ENCODE data around the gene RABGAP1L.
A peak's percentile ranks its signal among the peaks of the same experiment; 100 is the strongest.

Gene RABGAP1L

GRCh38 chr1:174215766-174216165, 56.4 kb downstream of the RABGAP1L start:
- no peak for DNase-seq (ENCODE audit: low read depth)
- H3K4me3 ChIP-seq (ENCODE audit: low read depth, low read length) = no peak overlapping the region
- TF ChIP-seq MYC (IDR thresholded peaks at IDR 0.05; ENCODE audit: low read depth, low read length) (no peak), CTCF (IDR thresholded peaks at IDR 0.05; ENCODE audit: low read depth, low read length) (no peak), MAX (IDR thresholded peaks at IDR 0.05; ENCODE audit: low read depth, low read length) (no peak), POLR2A (IDR thresholded peaks at IDR 0.05; ENCODE audit: extremely low read depth, insufficient read length) (no peak)

GRCh38 chr1:174217248-174217647, 57.9 kb downstream of the RABGAP1L start:
- TF ChIP-seq POLR2A (IDR thresholded peaks at IDR 0.05; ENCODE audit: extremely low read depth, insufficient read length) (no peak), MYC (IDR thresholded peaks at IDR 0.05; ENCODE audit: low read depth, low read length) (no peak), CTCF (IDR thresholded peaks at IDR 0.05; ENCODE audit: low read depth, low read length) (no peak), MAX (IDR thresholded peaks at IDR 0.05; ENCODE audit: low read depth, low read length) (no peak)

GRCh38 chr1:174217787-174218574, 58.7 kb downstream of the RABGAP1L start:
- peak; percentile 48 for DNase-seq (ENCODE audit: low read depth)
- H3K4me3 ChIP-seq (ENCODE audit: low read depth, low read length) = no peak overlapping the region
- TF ChIP-seq CTCF (IDR thresholded peaks at IDR 0.05; ENCODE audit: low read depth, low read length) = peak; percentile 28
- TF ChIP-seq POLR2A (IDR thresholded peaks at IDR 0.05; ENCODE audit: extremely low read depth, insufficient read length) = no peak

More at GRCh38 chr1:174217248-174217647, 57.9 kb downstream of the RABGAP1L start:
- DNase-seq (ENCODE audit: low read depth) = no peak
- H3K4me3 ChIP-seq (ENCODE audit: low read depth, low read length) = no peak overlapping the region

GRCh38 chr1:174218983-174219382, 59.7 kb downstream of the RABGAP1L start:
- no peak overlapping the region for H3K4me3 ChIP-seq (ENCODE audit: low read depth, low read length)
- no peak for DNase-seq (ENCODE audit: low read depth)
- no peak for TF ChIP-seq MYC (IDR thresholded peaks at IDR 0.05; ENCODE audit: low read depth, low read length)
- TF ChIP-seq MAX (IDR thresholded peaks at IDR 0.05; ENCODE audit: low read depth, low read length) = no peak
- no peak for TF ChIP-seq CTCF (IDR thresholded peaks at IDR 0.05; ENCODE audit: low read depth, low read length)
- no peak for TF ChIP-seq POLR2A (IDR thresholded peaks at IDR 0.05; ENCODE audit: extremely low read depth, insufficient read length)

GRCh38 chr1:174219606-174220370, 60.5 kb downstream of the RABGAP1L start:
- no peak for DNase-seq (ENCODE audit: low read depth)

More at GRCh38 chr1:174219606-174220370, 60.5 kb downstream of the RABGAP1L start:
- TF ChIP-seq POLR2A (IDR thresholded peaks at IDR 0.05; ENCODE audit: extremely low read depth, insufficient read length) (no peak), CTCF (IDR thresholded peaks at IDR 0.05; ENCODE audit: low read depth, low read length) (no peak), MYC (IDR thresholded peaks at IDR 0.05; ENCODE audit: low read depth, low read length) (no peak), MAX (IDR thresholded peaks at IDR 0.05; ENCODE audit: low read depth, low read length) (no peak)
- H3K4me3 ChIP-seq (ENCODE audit: low read depth, low read length) = no peak overlapping the region
